K562 (cell line): ENCODE results near the gene PTPRZ1. TPM values are rescaled to one million over a fixed set of nuclear protein-coding genes. Genes with fewer than 3 reads are reported as not detected.

ENCODE experiments used
- ATAC-seq: fragments of 200-7000 bp; cut with Tn5 transposase; 3 replicates; pipeline ENCODE4 v1.9.1; 2020; ENCODE audit warnings: moderate library complexity
- BruUV-seq: library from RNA; stranded (reverse); fragments of 400-500 nt; replicated peaks from 2 replicates; lab custom pipeline; 2021; lab: Mats Ljungman, UMichigan
- CTCF ChIA-PET: fragments of 300-600 bp; formaldehyde crosslinking; extraction: SDS; loops from one replicate; lab custom pipeline; 2021; ENCODE audit warnings: low intra/inter-chr PET ratio; lab: Yijun Ruan, JAX
- POLR2A ChIA-PET: fragments of 300-600, 350-650 bp; sonication (Branson Sonifier 250); formaldehyde crosslinking; extraction: SDS; loops from one replicate; lab custom pipeline; 2021; ENCODE audit warnings: antibody characterized with exemption, inconsistent platforms; lab: Yijun Ruan, JAX
- DNase-seq, 4 experiments: peaks; one replicate each; pipeline versions ENCODE4 v3.0.0 to v3.0.0-alpha.2; 2011 to 2018; ENCODE audit warnings: low spot score in 3 of 4, mixed read lengths in 3 of 4; ENCODE audit errors: extremely low read depth in 1 of 4
- FAIRE-seq: peaks from 2 replicates; lab custom pipeline; 2011; peaks lifted over from hg19 to GRCh38; lab: Jason Lieb, UNC
- H2AFZ ChIP-seq: 2 replicates; pipeline ENCODE4 v1.6.0; 2011; ENCODE audit warnings: low read depth, low read length, control low read depth, inconsistent platforms
- H3K27ac ChIP-seq: fragments of 200-600 bp; 3 replicates; pipeline ENCODE4 v1.8.0; 2011; ENCODE audit warnings: low read depth, mild to moderate bottlenecking, control low read depth, inconsistent platforms, low read length, moderate library complexity, mixed read lengths; ENCODE audit errors: extremely low read depth
- H3K27me3 ChIP-seq, 2 experiments: fragments of 300-600 bp in 1 of 2; 2 replicates in 1 of 2; 3 replicates in 1 of 2; pipeline versions ENCODE4 v1.6.0 to v1.8.0; 2011; ENCODE audit warnings: inconsistent platforms in 2 of 2, low read length in 2 of 2, mild to moderate bottlenecking in 1 of 2, mixed read lengths in 1 of 2, moderate library complexity in 1 of 2; ENCODE audit not compliant: control insufficient read depth in 2 of 2, insufficient read depth in 2 of 2
- H3K36me3 ChIP-seq: fragments of 300-600 bp; 3 replicates; pipeline ENCODE4 v1.8.0; 2011; ENCODE audit warnings: mild to moderate bottlenecking, low read length, inconsistent platforms; ENCODE audit not compliant: control insufficient read depth, insufficient read depth
- H3K4me1 ChIP-seq, 2 experiments: fragments of 200-600 bp in 1 of 2; replicated peaks in 1 of 2; 2 replicates in 1 of 2; 3 replicates in 1 of 2; pipeline versions ENCODE4 v1.5.1 to v1.8.0; 2011; ENCODE audit warnings: inconsistent platforms in 2 of 2, low read length in 2 of 2, mild to moderate bottlenecking in 1 of 2, mixed read lengths in 1 of 2, moderate library complexity in 1 of 2; ENCODE audit not compliant: control insufficient read depth in 2 of 2, insufficient read depth in 2 of 2
- H3K4me2 ChIP-seq: 2 replicates; pipeline ENCODE4 v1.6.1; 2011; ENCODE audit warnings: low read length, control low read depth, inconsistent platforms, mixed read lengths; ENCODE audit not compliant: insufficient read depth
- H3K4me3 ChIP-seq: fragments of 200-600 bp; sonication (generic), shearing (Covaris generic); 2 replicates; pipeline ENCODE4 v1.5.1; 2016; ENCODE audit warnings: control low read depth, inconsistent platforms
- H3K79me2 ChIP-seq: fragments of 200-600 bp; 3 replicates; pipeline ENCODE4 v1.8.0; 2011; ENCODE audit warnings: low read length, inconsistent platforms; ENCODE audit not compliant: control insufficient read depth, insufficient read depth
- H3K9ac ChIP-seq, 2 experiments: 2 replicates each; pipeline versions ENCODE4 v1.6.0 to v1.6.1; 2011; ENCODE audit warnings: low read depth in 2 of 2, low read length in 2 of 2, control low read depth in 1 of 2, inconsistent platforms in 1 of 2, mild to moderate bottlenecking in 1 of 2, mixed read lengths in 1 of 2; ENCODE audit not compliant: insufficient read depth in 1 of 2
- H3K9me1 ChIP-seq: one replicate; pipeline ENCODE4 v1.6.0; 2011; ENCODE audit warnings: inconsistent platforms, mild to moderate bottlenecking, low read length, moderate library complexity; ENCODE audit not compliant: control insufficient read depth, insufficient read depth
- H3K9me3 ChIP-seq: replicated peaks from 2 replicates; pipeline ENCODE4 v1.5.1; 2011; ENCODE audit warnings: low read depth, low read length, inconsistent platforms; ENCODE audit not compliant: control insufficient read depth, insufficient read depth
- H4K20me1 ChIP-seq: replicated peaks from 2 replicates; pipeline ENCODE4 v1.6.1; 2011; ENCODE audit warnings: low read length, inconsistent platforms, mixed read lengths; ENCODE audit not compliant: control insufficient read depth, insufficient read depth
- ADNP ChIP-seq: fragments of 200-800 bp; sonication (Bioruptor generic); IDR thresholded peaks from 2 replicates; pipeline ENCODE4 v1.6.1; 2016; ENCODE audit warnings: missing genetic modification characterization, missing compliant biosample characterization
- BACH1 ChIP-seq: fragments of 200-800 bp; sonication (Bioruptor generic); IDR thresholded peaks from 2 replicates; pipeline ENCODE4 v1.6.1; 2016; ENCODE audit warnings: missing genetic modification characterization, missing compliant biosample characterization
- CHD2 ChIP-seq: IDR thresholded peaks from 2 replicates; pipeline ENCODE4 v1.6.1; 2011; ENCODE audit warnings: low read depth, low read length
- DDX20 ChIP-seq: fragments of 450-650 bp; IDR thresholded peaks from 2 replicates; pipeline ENCODE4 v1.6.1; 2016; ENCODE audit warnings: missing genetic modification characterization, low read depth, mild to moderate bottlenecking, missing compliant biosample characterization, moderate library complexity
- GTF2B ChIP-seq: IDR thresholded peaks from 2 replicates; pipeline ENCODE4 v1.6.1; 2011; ENCODE audit not compliant: insufficient read length; ENCODE audit errors: extremely low read depth
- MAFK ChIP-seq: IDR thresholded peaks from 2 replicates; pipeline ENCODE4 v1.6.1; 2011; ENCODE audit warnings: low read length, improper control_type of control experiment
- MAZ ChIP-seq, 2 experiments: fragments of 450-650 bp in 1 of 2; sonication (generic) in 1 of 2; formaldehyde crosslinking; IDR thresholded peaks in 1 of 2; conservative IDR thresholded peaks in 1 of 2; 2 replicates each; pipeline versions ENCODE4 v1.4.0 to v1.5.0; 2020; ENCODE audit warnings: mild to moderate bottlenecking in 1 of 2, missing genetic modification reagents in 1 of 2
- MCM2 ChIP-seq: fragments of 450-650 bp; IDR thresholded peaks from 2 replicates; pipeline ENCODE4 v1.6.1; 2017; ENCODE audit warnings: low read depth, mild to moderate bottlenecking
- MED1 ChIP-seq: sonication (generic); formaldehyde crosslinking; IDR thresholded peaks from 2 replicates; pipeline ENCODE4 v1.8.1; 2023; ENCODE audit warnings: missing genetic modification reagents, borderline replicate concordance
- PML ChIP-seq: IDR thresholded peaks from 2 replicates; pipeline ENCODE4 v1.6.1; 2012; ENCODE audit warnings: low read length, inconsistent platforms
- POU5F1 ChIP-seq: fragments of 150-350 bp; IDR thresholded peaks from 2 replicates; pipeline ENCODE4 v1.6.1; 2014; ENCODE audit warnings: borderline replicate concordance, low read length, low read depth, mild to moderate bottlenecking; ENCODE audit not compliant: partially characterized antibody
- RBM25 ChIP-seq: fragments of 200-400 bp; formaldehyde crosslinking; IDR thresholded peaks from 2 replicates; pipeline ENCODE4 v1.6.1; 2018; ENCODE audit warnings: low read length, low read depth, moderate library complexity; ENCODE audit not compliant: severe bottlenecking
- TSHZ1 ChIP-seq: fragments of 250-450 bp; sonication (Bioruptor Pico); IDR thresholded peaks from 2 replicates; pipeline ENCODE4 v1.4.0; 2020; ENCODE audit warnings: mild to moderate bottlenecking, moderate library complexity
- ZZZ3 ChIP-seq: fragments of 450-650 bp; IDR thresholded peaks from 2 replicates; pipeline ENCODE4 v1.6.1; 2016; ENCODE audit warnings: antibody characterized with exemption, mild to moderate bottlenecking, moderate library complexity
- WGBS: fragments of 100-300 bp; shearing (Covaris generic); methylation state at CpG from one replicate; pipeline ENCODE4 v1.1.6; 2016; ENCODE audit warnings: low coverage, mixed read lengths; ENCODE audit not compliant: insufficient coverage; ENCODE audit errors: missing lambda C conversion rate; 5-methylcytosine and 5-hydroxymethylcytosine counted together
- in situ Hi-C: fragments of 300-500 bp; cut with MboI; formaldehyde crosslinking; loops from 4 replicates; pipeline ENCODE4 v1.15.0; 2018; ENCODE audit warnings: inconsistent platforms, mixed read lengths
- intact Hi-C: fragments of 100-400 bp; cut with micrococcal nuclease; formaldehyde crosslinking; loops from 2 replicates; pipeline ENCODE4 v1.14.2; 2022
- polyA plus RNA-seq, 8 experiments: library from polyadenylated mRNA; depleted of rRNA in 4 of 8; stranded (reverse) in 5 of 8; unstranded in 3 of 8; fragments of >200 nt; fragmentation: Nextera tagmentation in 2 of 8; fragmentation: Illumina TruSeq in 1 of 8; extraction: Ambion mirVana in 2 of 8; extraction: Trizol in 1 of 8; gene quantifications; 2 replicates each; pipeline versions ENCODE4 v1.2.1 to v1.2.3, GENCODE V29; 2011 to 2014; ENCODE audit warnings: inconsistent platforms in 1 of 8, missing spikeins in 1 of 8
- total RNA-seq, 7 experiments: library from RNA; depleted of rRNA in 6 of 7; stranded (reverse); fragments of >200 nt in 6 of 7; fragmentation: Illumina TruSeq in 2 of 7; extraction: Trizol in 2 of 7; gene quantifications; 2 replicates each; pipeline versions ENCODE4 v1.2.1 to v1.2.3, GENCODE V29; 2011 to 2021; ENCODE audit warnings: low replicate concordance in 1 of 7
- TF ChIP-seq, protein P1 (sequence below): fragments of 250-450 bp; sonication (Bioruptor Pico); IDR thresholded peaks from 2 replicates; pipeline ENCODE4 v1.4.0; 2020

PTPRZ1 gene
- total and polyA plus RNA-seq, 9 of the 15 experiments (the other 6 are each of a cell fraction or from before 2014, with no cell fraction given): 0.04 TPM; not detected in 7

GRCh38 chr7:121890833-121891232 is 17.9 kb downstream of the PTPRZ1 start:
- intact Hi-C loops: no loop called here
- no peaks in the 10 kb centered on the region for H3K9me3 ChIP-seq
- H3K27ac ChIP-seq: no peak overlapping the region
- no peak overlapping the region for H3K9ac ChIP-seq
- ChIA-PET CTCF (no interaction called here), POLR2A (interaction anchor here (1.1 kb wide), 1 partner anchor 36 kb away, joined by 3 read pairs; no protein-coding TSS in a partner anchor)
- H3K4me1 ChIP-seq: no peaks in the 10 kb centered on the region
- DNase-seq (no peak), ATAC-seq (no peak), FAIRE-seq (no peak)
- no peak overlapping the region for H3K4me3 ChIP-seq
- no peaks in the 10 kb centered on the region for H3K79me2 ChIP-seq
- H3K9me1 ChIP-seq: no peaks in the 10 kb centered on the region
- WGBS: 2% methylated on average over 2 of the region's 2 CpGs
- no TSS peak for BruUV-seq
- no peaks in the 10 kb centered on the region for H4K20me1 ChIP-seq
- no peaks in the 10 kb centered on the region for H3K36me3 ChIP-seq
- no peak overlapping the region for H2AFZ ChIP-seq
- TF ChIP-seq MCM2 (no peak), POU5F1 (no peak), DDX20 (tag) (no peak), GTF2B (no peak), PML (no peak), ZZZ3 (no peak), MAFK (no peak), CHD2 (no peak), TSHZ1 (CRISPR knock-in tag) (no peak), MAZ (CRISPR knock-in tag; conservative IDR thresholded peaks at IDR 0.05 in 1 of 2, IDR thresholded peaks at IDR 0.05 in 1 of 2) (no peak), RBM25 (no peak), MED1 (CRISPR knock-in tag) (no peak), BACH1 (tag) (no peak), ADNP (no peak)
- TF ChIP-seq, protein P1, sequence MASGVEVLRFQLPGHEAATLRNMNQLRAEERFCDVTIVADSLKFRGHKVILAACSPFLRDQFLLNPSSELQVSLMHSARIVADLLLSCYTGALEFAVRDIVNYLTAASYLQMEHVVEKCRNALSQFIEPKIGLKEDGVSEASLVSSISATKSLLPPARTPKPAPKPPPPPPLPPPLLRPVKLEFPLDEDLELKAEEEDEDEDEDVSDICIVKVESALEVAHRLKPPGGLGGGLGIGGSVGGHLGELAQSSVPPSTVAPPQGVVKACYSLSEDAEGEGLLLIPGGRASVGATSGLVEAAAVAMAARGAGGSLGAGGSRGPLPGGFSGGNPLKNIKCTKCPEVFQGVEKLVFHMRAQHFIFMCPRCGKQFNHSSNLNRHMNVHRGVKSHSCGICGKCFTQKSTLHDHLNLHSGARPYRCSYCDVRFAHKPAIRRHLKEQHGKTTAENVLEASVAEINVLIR (CRISPR knock-in tag): no peak
- H3K27me3 ChIP-seq: no peaks in the 10 kb centered on the region
- H3K4me2 ChIP-seq: no peak overlapping the region
- in situ Hi-C loops: no loop called here
